GM18868 (cell line): ENCODE data around the gene PLPPR3.

Experiments used
- ATAC-seq: cut with Tn5 transposase; IDR thresholded peaks from one replicate; pipeline ENCODE4 v1.9.1; 2021; ENCODE audit warnings: mild to moderate bottlenecking, moderate library complexity; ENCODE audit not compliant: unreplicated experiment

The PLPPR3 gene, protein sequence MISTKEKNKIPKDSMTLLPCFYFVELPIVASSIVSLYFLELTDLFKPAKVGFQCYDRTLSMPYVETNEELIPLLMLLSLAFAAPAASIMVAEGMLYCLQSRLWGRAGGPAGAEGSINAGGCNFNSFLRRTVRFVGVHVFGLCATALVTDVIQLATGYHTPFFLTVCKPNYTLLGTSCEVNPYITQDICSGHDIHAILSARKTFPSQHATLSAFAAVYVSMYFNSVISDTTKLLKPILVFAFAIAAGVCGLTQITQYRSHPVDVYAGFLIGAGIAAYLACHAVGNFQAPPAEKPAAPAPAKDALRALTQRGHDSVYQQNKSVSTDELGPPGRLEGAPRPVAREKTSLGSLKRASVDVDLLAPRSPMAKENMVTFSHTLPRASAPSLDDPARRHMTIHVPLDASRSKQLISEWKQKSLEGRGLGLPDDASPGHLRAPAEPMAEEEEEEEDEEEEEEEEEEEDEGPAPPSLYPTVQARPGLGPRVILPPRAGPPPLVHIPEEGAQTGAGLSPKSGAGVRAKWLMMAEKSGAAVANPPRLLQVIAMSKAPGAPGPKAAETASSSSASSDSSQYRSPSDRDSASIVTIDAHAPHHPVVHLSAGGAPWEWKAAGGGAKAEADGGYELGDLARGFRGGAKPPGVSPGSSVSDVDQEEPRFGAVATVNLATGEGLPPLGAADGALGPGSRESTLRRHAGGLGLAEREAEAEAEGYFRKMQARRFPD

DNA sequence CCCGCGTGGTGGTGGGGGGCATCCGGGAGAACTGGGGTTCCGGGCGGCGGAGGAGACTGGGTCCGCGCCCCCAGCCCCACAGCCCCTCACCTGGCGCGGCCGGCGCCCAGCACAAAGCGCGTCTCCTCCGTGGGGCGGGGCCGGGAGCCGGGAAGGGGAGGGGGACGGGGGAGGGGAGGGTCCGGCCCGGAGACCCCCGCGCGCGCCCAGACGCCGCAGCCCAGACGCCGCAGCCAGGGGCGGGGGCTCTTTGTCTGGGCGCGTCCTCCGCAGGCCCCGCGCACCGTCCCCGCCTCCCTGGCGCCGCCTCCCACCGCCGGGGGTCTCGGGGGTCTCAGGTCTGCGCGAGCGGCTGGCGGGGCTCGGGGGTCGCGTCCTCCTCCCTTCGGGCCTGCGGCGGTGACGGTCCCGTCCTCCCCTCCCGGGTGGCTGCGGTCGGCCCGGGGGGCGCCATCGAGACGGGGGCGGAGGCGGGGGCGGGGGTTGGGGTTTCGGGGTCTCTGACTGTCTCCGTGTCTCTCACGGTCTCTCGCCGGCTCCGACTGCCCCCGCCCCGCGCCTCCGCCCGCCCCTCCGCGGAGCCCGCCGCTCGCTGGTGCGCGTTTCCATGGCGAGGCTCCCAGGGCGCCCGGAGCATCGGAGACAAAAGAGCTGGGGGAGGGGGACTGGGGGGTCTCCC is at the start of gene PLPPR3:
Gene PLPPR3 (minus strand): TSS at position 131 of the 679 bp plus-strand sequence. CDS start 396 bp downstream, outside the sequence.
- ATAC-seq, result no peak

DNA sequence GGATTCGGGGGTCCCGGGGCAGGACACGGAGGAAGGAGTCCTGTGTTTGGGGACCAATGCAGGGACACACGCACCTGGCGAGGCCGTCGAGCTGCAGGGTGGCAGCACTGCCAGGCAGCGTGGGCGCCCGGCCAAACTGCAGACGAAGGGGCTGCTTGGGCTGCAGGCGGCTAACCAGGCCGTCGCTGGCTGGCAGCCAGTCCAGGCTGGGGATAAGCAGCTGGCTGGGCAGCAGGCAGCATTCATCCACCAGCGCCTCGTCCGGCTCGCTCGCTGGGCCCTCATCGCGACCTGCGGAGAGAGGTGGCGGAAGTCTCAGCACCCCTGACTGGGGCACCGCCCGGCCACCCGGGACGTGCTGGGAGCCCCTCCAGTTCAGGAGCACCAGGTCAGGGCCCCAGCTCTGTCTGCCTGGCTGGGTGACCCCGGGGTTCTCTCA is 49.2 kb upstream of the PLPPR3 start:
- ATAC-seq, result no peak

DNA sequence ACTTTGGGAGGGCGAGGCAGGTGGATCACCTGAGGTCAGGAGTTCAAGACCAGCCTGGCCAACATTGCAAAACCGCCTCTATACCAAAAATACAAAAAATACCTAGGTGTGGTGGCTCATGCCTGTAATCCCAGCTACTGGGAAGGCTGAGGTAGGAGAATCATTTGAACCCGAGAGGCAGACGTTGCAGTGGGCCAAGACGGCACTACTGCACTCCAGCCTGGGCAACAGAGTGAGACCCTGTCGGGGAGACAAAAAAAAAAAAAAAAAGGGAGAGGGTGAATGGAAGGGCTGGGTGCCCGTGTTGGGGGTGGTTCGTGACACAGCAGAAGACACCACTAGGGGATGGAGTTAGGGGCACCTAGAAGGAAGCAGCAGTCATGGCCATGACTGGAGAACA is 48.6 kb upstream of the PLPPR3 start:
- no peak for ATAC-seq

DNA sequence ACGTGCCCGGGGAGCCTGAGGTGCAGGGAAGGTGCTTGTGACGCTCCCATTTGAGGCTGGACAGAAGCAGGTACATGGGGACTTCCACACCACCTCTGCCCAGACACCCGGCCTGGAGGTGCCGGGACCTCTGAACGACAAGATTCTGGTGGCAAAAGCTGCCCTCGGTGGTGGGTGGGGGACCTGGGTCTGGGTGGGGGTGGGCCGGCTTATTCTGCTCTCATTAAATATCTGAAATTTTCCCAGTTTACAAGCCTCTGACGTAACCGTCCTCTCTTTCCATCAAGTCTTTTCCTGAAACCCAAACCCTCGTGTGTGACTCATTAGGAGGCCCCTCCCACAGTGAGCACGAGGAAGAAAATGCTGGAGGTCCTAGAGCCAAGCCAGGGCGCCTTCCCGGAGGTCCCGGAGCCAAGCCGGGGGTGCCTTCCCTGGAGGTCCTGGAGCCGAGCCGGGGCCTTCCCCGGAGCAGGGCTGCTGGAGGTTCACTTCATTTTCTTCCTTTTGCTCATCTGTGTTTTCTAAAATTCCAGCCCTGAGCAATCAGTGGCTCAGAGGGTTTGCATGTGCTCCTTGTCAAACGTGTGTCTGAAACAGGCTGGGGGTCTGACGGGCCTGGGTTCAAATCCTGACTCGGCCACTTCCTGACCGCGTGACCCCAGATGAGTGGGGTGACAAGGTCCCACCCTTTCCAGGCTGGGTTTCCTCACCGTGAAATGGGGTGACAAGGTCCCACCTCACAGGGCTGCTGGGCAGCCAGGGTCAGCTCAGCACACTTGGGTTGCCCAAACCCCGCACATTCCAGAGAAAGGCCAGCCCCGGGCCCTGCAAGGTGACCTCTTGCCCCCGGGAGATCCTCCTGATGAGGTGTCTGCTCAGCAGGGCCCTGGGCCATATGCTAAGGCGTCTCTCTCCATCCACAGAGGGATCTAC is 47.8 kb upstream of the PLPPR3 start:
- ATAC-seq, result no peak

DNA sequence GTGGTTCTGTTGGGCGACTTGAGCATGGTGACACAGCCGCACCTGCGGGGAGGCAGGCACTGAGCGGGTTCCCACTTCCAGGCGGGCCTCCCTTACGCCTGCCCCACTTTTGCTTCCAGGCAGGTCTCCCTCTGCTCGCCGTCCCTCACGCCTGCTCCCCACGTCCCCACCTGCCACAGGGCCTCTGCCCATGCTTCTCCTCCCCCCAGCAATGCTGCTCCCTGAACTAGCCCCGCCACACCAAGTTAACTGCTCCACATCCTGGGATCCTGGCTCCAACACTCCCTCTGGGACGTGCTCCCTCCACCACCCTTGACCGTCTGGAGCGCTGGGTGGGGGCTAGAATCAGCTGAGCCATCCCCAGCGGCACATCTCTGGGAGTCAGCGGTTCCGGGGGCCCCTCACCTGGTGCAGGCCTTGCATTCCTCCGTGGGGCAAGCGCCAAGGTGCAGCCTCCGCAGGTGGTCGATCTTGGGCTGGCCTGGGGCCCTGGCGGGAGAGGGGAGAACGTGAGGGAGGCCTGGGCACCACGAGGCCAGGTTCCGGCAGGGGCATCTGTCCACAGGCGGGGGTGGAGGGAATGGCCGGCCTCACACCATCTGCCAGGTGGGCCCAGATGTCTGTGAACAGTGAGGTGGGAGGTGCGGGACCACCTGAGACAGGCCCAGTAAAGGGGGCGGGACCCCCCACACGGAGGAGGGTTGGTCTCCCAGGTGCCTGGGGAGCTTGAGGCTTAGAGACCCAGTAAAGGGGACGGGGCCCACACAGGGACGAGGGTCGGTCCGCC is 46.9 kb upstream of the PLPPR3 start:
- no peak for ATAC-seq

DNA sequence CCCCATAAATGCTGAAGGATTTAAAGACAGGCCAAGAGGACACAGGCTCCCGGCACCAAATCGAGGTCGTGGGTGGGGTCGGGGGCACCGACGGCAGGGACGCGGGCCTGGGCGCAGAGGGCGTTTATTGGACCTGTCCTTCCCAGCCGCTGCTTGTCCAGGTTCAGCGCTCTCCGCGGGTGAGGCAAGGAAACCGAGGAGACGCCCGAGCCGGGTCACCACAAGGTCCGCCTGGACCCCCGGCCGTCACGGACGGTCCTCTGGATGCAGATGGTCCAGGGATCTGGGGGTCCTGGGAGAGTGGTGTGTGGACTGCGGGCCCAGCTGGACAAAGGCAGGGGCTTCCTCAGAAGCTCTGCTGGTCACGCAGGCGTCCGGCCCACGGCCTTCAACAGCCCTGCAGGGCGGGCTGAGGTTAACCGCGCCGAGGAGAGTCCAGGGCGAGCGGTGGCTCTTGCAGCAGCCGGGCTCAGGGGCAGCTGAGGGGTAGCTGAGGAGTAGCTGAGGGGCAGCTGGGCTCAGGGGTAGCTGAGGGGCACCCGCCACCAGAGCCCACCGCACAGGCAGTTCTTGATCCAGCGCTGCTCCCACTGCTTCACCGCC is 46.2 kb upstream of the PLPPR3 start:
- no peak for ATAC-seq

DNA sequence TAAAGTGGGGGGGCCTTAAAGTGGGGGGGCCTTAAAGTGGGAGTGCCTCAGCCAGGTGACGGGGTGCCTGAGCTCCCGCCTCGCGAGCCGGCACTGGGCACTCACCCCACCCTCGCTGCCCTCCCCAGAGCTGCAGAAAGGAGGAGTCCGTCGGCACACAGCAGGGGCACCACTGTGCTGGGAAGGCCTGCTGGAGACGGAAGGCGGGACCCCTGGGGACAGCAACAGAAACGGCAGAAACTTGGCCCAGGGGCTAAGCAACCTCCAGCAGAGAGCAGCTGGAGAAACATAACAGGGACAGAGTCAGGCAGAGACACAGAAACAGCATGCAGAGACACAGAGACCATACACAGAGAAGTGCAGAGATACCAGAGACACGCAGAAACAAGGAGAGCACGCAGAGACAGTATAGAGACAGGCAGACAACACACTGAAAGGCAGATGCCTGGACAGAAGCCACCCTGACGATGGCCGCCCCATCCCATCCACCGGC is 45.6 kb upstream of the PLPPR3 start:
- no peak for ATAC-seq

DNA sequence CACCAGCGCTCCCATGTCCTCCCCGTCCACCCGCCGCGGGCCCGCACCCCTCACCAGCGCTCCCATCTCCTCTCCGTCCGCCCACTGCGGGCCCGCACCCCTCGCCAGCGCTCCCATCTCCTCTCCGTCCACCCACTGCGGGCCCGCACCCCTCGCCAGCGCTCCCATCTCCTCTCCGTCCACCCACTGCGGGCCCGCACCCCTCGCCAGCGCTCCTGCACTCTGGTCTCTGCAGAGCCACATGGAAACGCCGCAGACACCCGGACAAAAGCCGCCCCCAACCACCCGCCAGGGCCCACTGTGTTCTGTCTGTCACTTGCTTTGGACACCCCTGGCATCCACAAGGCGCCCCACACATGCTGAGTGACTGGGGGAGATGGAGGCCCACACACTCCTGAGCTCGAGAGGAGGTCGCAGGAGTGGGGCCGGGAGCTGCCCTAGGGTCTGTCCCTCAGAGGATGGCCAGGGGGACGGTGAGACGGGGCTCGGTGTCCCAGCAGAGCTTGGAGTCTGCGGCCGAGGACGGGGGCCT is 45.1 kb upstream of the PLPPR3 start:
- no peak for ATAC-seq

DNA sequence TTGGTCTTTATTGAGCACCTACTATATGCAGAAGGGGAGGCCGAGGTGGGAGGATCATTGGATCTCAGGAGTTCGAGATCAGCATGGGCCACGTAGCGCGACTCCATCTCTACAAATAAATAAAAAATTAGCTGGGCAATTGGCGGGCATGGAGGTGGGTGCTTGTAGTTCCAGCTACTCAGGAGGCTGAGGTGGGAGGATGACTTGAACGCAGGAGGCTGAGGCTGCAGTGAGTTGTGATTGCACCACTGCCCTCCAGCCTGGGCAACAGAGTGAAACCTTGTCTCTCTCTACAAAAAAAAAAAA is 41.5 kb upstream of the PLPPR3 start:
- no peak for ATAC-seq

DNA sequence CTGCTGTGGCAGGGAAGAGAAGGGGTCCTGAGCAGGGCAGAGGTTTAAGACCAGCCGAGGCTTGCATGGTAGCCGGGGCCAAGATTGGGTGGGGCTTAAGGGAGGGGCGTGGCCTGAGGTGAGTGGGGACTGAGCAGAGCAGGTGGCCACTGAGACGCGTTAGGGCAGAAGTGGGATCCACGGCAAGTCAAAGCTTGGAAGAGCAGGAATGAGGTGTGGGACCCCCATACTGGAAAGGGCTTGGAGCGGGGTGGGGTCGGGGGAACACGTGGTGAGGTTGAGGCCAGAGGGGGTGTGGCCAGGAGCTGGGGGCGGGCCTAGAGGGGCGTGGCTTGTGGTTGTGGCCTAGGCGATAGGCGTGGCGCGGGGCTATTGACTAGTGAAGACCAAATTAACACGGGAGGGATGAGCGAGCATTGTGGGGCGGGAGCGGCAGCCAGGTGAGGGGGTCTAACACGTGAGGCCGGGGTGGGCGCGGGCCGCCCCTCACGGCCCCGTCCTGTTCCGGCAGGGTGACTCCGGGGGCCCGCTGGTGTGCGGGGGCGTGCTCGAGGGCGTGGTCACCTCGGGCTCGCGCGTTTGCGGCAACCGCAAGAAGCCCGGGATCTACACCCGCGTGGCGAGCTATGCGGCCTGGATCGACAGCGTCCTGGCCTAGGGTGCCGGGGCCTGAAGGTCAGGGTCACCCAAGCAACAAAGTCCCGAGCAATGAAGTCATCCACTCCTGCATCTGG is 41.0 kb upstream of the PLPPR3 start:
- no peak for ATAC-seq

DNA sequence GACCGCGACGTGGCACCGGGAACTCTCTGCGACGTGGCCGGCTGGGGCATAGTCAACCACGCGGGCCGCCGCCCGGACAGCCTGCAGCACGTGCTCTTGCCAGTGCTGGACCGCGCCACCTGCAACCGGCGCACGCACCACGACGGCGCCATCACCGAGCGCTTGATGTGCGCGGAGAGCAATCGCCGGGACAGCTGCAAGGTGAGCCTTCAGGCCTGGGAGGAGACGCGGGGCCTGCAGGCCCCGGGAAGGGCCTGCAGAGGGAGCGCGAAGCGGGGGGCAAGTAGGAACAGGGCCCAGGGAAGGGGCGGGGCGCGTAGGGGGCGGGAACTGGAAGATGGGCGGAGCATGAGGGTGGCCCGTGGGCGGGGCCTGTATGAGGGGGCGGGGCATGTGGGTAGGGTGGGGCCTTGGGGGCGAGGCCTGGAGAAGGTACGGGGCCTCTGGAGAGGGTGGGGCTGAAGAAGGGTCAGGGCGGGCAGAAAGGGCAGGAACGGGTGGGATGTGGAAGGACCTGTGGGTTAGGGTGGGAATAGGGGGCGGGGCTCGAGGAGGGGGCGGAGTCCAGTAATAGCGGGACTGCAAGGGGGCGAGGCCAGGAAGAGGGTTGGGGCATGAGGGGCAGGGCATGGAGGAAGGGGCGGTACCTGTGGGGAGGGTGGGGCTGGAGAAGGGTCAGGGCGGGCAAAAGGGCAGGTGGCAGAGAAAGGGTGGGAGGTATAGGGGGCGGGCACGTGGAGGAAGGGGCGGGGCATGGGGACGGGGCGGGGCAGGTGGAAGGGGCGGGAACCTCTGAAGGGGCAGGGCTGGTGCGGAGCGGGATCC is 40.2 kb upstream of the PLPPR3 start:
- no peak for ATAC-seq

DNA sequence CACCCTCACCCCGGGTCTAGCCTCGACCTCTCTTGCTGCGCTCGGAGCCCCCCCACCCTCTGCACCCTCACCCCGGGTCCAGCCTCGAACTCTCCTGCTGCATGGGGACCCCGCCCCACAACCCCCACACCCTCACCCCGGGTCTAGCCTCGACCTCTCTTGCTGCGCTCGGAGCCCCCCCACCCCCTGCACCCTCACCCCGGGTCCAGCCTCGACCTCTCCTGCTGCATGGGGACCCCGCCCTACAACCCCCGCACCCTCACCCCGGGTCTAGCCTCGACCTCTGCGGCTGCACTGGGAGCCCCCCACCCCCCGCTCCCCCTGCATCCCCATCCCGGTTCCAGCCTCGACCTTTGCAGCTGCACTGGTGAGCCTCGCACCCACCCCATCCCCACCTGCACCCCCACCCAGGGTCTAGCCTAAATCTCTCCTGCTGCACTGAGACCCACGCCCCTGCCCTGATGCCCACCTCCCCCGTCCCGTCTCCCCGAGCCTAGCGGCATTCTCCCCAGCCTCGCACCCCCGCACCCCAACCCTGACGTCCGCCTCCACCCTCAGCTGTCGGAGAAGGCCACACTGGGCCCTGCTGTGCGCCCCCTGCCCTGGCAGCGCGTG is 39.5 kb upstream of the PLPPR3 start:
- ATAC-seq, result no peak

DNA sequence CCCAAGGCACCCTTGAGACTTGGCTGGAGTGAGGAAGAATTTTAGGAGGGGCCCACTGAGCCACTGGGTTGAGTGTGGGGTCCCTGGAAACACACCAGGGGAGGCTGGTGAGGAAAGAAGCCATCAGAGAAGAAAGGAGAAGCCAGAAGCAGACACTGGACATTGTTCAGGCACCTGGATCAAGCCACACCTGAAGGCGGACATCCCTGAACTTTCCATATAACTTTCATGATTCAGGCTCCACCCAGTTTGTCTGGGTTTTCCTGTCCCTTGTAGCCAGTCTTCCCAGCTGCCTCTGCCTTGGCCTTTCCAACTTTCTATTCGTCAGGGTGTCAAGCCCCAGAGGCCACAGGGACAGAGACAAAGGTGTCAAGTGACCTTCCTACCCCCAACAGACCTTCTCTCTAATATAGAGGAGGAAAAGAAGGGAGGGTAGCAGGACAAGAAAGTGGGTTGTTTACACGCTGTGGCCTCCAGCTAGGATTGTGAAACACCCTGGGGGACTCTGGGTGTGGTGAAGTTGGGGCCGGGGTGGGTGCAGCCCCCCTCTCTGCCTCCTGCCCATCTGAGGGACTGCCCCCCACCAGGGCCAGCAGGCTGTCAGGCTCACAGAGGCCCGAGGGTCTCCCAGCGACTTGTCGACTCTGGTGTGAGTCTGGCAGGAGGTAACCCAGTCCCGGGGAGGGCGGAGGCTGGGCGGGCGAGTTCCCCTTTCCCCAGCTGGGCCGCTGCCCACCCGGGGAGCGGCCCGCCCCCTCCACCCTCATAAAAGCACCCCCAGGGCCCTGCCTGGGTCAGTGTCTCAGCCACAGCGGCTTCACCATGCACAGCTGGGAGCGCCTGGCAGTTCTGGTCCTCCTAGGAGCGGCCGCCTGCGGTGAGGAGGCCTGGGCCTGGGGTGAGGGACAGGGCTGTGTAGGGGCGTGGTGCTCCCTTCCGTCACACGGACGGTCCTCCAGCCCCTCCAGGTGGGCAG is 37.4 kb upstream of the PLPPR3 start, which contains the start of gene CFD:
Gene CFD (plus strand): TSS at position 797 of the 976 bp plus-strand sequence. CDS start 26 bp downstream, at position 823.
- ATAC-seq, result no peak

DNA sequence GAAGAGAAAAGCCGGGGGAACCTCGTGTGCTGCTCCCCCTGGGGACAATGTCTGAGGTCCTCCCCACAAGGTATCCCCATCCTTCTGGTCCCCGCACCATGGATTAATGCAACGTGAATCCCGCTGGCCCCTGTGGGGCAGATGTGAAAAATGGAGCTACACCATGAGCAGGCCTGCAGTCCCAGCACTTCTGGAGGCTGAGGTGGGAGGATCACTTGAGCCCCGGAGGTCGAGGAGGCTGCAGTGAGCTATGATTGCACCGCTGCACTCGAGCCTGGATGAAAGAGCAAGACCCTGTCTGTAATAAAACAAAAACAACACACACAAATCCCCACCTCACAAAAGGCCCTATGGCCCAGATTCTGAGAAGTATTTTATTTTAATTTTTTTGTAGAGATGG is 36.5 kb upstream of the PLPPR3 start:
- no peak for ATAC-seq

DNA sequence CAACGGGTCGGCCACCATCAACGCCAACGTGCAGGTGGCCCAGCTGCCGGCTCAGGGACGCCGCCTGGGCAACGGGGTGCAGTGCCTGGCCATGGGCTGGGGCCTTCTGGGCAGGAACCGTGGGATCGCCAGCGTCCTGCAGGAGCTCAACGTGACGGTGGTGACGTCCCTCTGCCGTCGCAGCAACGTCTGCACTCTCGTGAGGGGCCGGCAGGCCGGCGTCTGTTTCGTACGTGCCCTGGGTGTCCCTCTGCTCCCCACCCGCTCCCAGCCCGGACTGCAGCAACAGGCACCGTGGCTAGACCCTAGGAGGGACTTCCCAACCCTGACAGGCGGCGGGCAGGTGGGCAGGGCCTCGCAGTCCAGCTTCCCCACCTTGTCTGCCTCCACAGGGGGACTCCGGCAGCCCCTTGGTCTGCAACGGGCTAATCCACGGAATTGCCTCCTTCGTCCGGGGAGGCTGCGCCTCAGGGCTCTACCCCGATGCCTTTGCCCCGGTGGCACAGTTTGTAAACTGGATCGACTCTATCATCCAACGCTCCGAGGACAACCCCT is 33.9 kb upstream of the PLPPR3 start:
- ATAC-seq, result no peak

DNA sequence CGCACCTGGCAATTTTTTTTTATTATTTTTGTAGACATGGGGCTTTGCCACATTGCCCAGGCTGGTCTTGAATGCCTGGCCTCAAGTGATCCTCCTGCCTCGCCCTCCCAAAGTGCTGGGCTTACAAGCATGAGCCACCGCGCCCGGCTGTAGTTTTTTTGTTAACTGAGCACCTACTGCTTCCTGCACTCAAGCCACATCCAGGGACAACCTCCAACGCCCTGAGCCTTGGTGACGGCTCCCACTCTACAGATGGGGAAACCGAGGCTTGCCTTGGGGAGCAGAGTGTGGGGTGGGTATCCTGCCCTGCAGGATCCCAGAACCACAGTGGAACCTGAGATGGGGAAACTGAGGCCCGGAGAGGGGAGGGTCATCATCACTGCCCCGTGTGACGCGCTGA is 33.4 kb upstream of the PLPPR3 start:
- no peak for ATAC-seq
